ENCODE measurements around the gene LRPPRC. TPM values are rescaled to one million over a fixed set of nuclear protein-coding genes. Genes with fewer than 3 reads are reported as not detected.

The LRPPRC gene
- total and polyA plus RNA-seq, 9 donors = 53.9 to 84.7 (median 64.0) TPM

- H3K4me1 ChIP-seq (ENCODE audit: control insufficient read depth, insufficient read depth, low read length) = no peaks in the 10 kb centered on the region
Measured at GRCh38 chr2:43880471-43880870, 115.3 kb downstream of the LRPPRC start.

GRCh38 chr2:43879261-43879660, 116.5 kb downstream of the LRPPRC start:
- WGBS (ENCODE audit: insufficient coverage) = 69% methylated on average over 5 of the region's 5 CpGs
- Histone ChIP-seq H3K36me3 (ENCODE audit: control insufficient read depth, insufficient read depth, low read length) (no peaks in the 10 kb centered on the region), H3K27ac (ENCODE audit: low read length) (no peak overlapping the region), H3K9me3 (replicated peaks; ENCODE audit: control insufficient read depth, low read depth, low read length) (no peaks in the 10 kb centered on the region), H3K4me3 (ENCODE audit: low read length) (no peak overlapping the region), H3K4me1 (ENCODE audit: control insufficient read depth, insufficient read depth, low read length) (no peaks in the 10 kb centered on the region), H3K27me3 (ENCODE audit: control insufficient read depth, insufficient read depth, low read length) (no peaks in the 10 kb centered on the region)
- DNase-seq = no peak

More at GRCh38 chr2:43880471-43880870, 115.3 kb downstream of the LRPPRC start:
- H3K36me3 ChIP-seq (ENCODE audit: control insufficient read depth, insufficient read depth, low read length) = no peaks in the 10 kb centered on the region
- no peak overlapping the region for H3K27ac ChIP-seq (ENCODE audit: low read length)
- DNase-seq = no peak
- 94% methylated on average over 4 of the region's 9 CpGs for WGBS (ENCODE audit: insufficient coverage)
- H3K4me3 ChIP-seq (ENCODE audit: low read length) = no peak overlapping the region
- no peaks in the 10 kb centered on the region for H3K9me3 ChIP-seq (replicated peaks; ENCODE audit: control insufficient read depth, low read depth, low read length)
- H3K27me3 ChIP-seq (ENCODE audit: control insufficient read depth, insufficient read depth, low read length) = no peaks in the 10 kb centered on the region

- H3K27me3 ChIP-seq (ENCODE audit: control insufficient read depth, insufficient read depth, low read length) = no peaks in the 10 kb centered on the region
- no peaks in the 10 kb centered on the region for H3K36me3 ChIP-seq (ENCODE audit: control insufficient read depth, insufficient read depth, low read length)
- WGBS (ENCODE audit: insufficient coverage) = 50% methylated on average over 10 of the region's 16 CpGs
- H3K27ac ChIP-seq (ENCODE audit: low read length) = no peak overlapping the region
- H3K9me3 ChIP-seq (replicated peaks; ENCODE audit: control insufficient read depth, low read depth, low read length) = no peaks in the 10 kb centered on the region
- peak; percentile 27 for DNase-seq
- no peak overlapping the region for H3K4me3 ChIP-seq (ENCODE audit: low read length)
- no peaks in the 10 kb centered on the region for H3K4me1 ChIP-seq (ENCODE audit: control insufficient read depth, insufficient read depth, low read length)
Measured at GRCh38 chr2:43877782-43878464, 117.9 kb downstream of the LRPPRC start.

GRCh38 chr2:43874776-43875451, 120.9 kb downstream of the LRPPRC start:
- no peak for DNase-seq
- H3K36me3 ChIP-seq (ENCODE audit: control insufficient read depth, insufficient read depth, low read length) = no peaks in the 10 kb centered on the region
- no peaks in the 10 kb centered on the region for H3K9me3 ChIP-seq (replicated peaks; ENCODE audit: control insufficient read depth, low read depth, low read length)
- WGBS (ENCODE audit: insufficient coverage) = 86% methylated on average over 10 of the region's 11 CpGs
- H3K27ac ChIP-seq (ENCODE audit: low read length) = no peak overlapping the region
- no peak overlapping the region for H3K4me3 ChIP-seq (ENCODE audit: low read length)
- peaks cover 9% of the 10 kb centered on the region for H3K27me3 ChIP-seq (ENCODE audit: control insufficient read depth, insufficient read depth, low read length)
- no peaks in the 10 kb centered on the region for H3K4me1 ChIP-seq (ENCODE audit: control insufficient read depth, insufficient read depth, low read length)

GRCh38 chr2:43872151-43872550, 123.6 kb downstream of the LRPPRC start:
- H3K4me1 ChIP-seq (ENCODE audit: control insufficient read depth, insufficient read depth, low read length) = no peaks in the 10 kb centered on the region
- H3K27me3 ChIP-seq (ENCODE audit: control insufficient read depth, insufficient read depth, low read length) = peaks cover 9% of the 10 kb centered on the region
- H3K27ac ChIP-seq (ENCODE audit: low read length) = no peak overlapping the region
- no peak for DNase-seq
- H3K9me3 ChIP-seq (replicated peaks; ENCODE audit: control insufficient read depth, low read depth, low read length) = no peaks in the 10 kb centered on the region
- WGBS (ENCODE audit: insufficient coverage) = 86% methylated on average over 2 of the region's 12 CpGs
- H3K4me3 ChIP-seq (ENCODE audit: low read length) = no peak overlapping the region
- no peaks in the 10 kb centered on the region for H3K36me3 ChIP-seq (ENCODE audit: control insufficient read depth, insufficient read depth, low read length)

- DNase-seq = no peak
- no peaks in the 10 kb centered on the region for H3K9me3 ChIP-seq (replicated peaks; ENCODE audit: control insufficient read depth, low read depth, low read length)
- H3K36me3 ChIP-seq (ENCODE audit: control insufficient read depth, insufficient read depth, low read length) = no peaks in the 10 kb centered on the region
- H3K4me3 ChIP-seq (ENCODE audit: low read length) = no peak overlapping the region
- H3K4me1 ChIP-seq (ENCODE audit: control insufficient read depth, insufficient read depth, low read length) = peaks cover 6% of the 10 kb centered on the region
- H3K27ac ChIP-seq (ENCODE audit: low read length) = no peak overlapping the region
- peaks cover 3% of the 10 kb centered on the region for H3K27me3 ChIP-seq (ENCODE audit: control insufficient read depth, insufficient read depth, low read length)
- 60% methylated on average over 1 of the region's 2 CpGs for WGBS (ENCODE audit: insufficient coverage)
Measured at GRCh38 chr2:43855292-43855691, 140.5 kb downstream of the LRPPRC start.

GRCh38 chr2:43854671-43855070, 141.1 kb downstream of the LRPPRC start:
- Histone ChIP-seq H3K4me1 (ENCODE audit: control insufficient read depth, insufficient read depth, low read length) (peaks cover 6% of the 10 kb centered on the region), H3K36me3 (ENCODE audit: control insufficient read depth, insufficient read depth, low read length) (no peaks in the 10 kb centered on the region), H3K27me3 (ENCODE audit: control insufficient read depth, insufficient read depth, low read length) (peaks cover 3% of the 10 kb centered on the region), H3K4me3 (ENCODE audit: low read length) (no peak overlapping the region), H3K27ac (ENCODE audit: low read length) (no peak overlapping the region), H3K9me3 (replicated peaks; ENCODE audit: control insufficient read depth, low read depth, low read length) (no peaks in the 10 kb centered on the region)
- WGBS (ENCODE audit: insufficient coverage) = 61% methylated on average over 3 of the region's 3 CpGs
- DNase-seq = no peak

GRCh38 chr2:43853141-43854081, 142.4 kb downstream of the LRPPRC start:
- DNase-seq = no peak
- H3K36me3 ChIP-seq (ENCODE audit: control insufficient read depth, insufficient read depth, low read length) = no peaks in the 10 kb centered on the region
- no peak overlapping the region for H3K27ac ChIP-seq (ENCODE audit: low read length)
- H3K4me1 ChIP-seq (ENCODE audit: control insufficient read depth, insufficient read depth, low read length) = peaks cover 6% of the 10 kb centered on the region
- H3K9me3 ChIP-seq (replicated peaks; ENCODE audit: control insufficient read depth, low read depth, low read length) = no peaks in the 10 kb centered on the region
- no peak overlapping the region for H3K4me3 ChIP-seq (ENCODE audit: low read length)
- WGBS (ENCODE audit: insufficient coverage) = 78% methylated on average over 7 of the region's 10 CpGs
- peaks cover 3% of the 10 kb centered on the region for H3K27me3 ChIP-seq (ENCODE audit: control insufficient read depth, insufficient read depth, low read length)

- Histone ChIP-seq H3K36me3 (ENCODE audit: control insufficient read depth, insufficient read depth, low read length) (no peaks in the 10 kb centered on the region), H3K9me3 (replicated peaks; ENCODE audit: control insufficient read depth, low read depth, low read length) (no peaks in the 10 kb centered on the region), H3K27me3 (ENCODE audit: control insufficient read depth, insufficient read depth, low read length) (peaks cover 3% of the 10 kb centered on the region), H3K27ac (ENCODE audit: low read length) (no peak overlapping the region), H3K4me1 (ENCODE audit: control insufficient read depth, insufficient read depth, low read length) (peaks cover 6% of the 10 kb centered on the region), H3K4me3 (ENCODE audit: low read length) (no peak overlapping the region)
- no peak for DNase-seq
- WGBS (ENCODE audit: insufficient coverage) = 90% methylated on average over 12 of the region's 21 CpGs
Measured at GRCh38 chr2:43852196-43852730, 143.5 kb downstream of the LRPPRC start.

All from muscle of leg (tissue), 11 donors.